Thymus (tissue), 11 donors: ENCODE measurements around the gene SLC16A10. TPM values are rescaled to one million over a fixed set of nuclear protein-coding genes. Genes with fewer than 3 reads are reported as not detected.
"Not testable (repeated sequence)": the region's sequence is repeated elsewhere in the genome, so short reads cannot be mapped to it uniquely, and the experiment has no call there.

ENCODE experiments used
- DNase-seq, 9 donors: peaks; one replicate each; pipeline ENCODE4 v3.0.0-alpha.2; 2013; ENCODE audit warnings: low spot score in 9 of 9, low read depth in 6 of 9, missing footprints in 1 of 9
- H3K27ac ChIP-seq, 2 donors: one replicate each; pipeline ENCODE4 v1.5.1; 2013; ENCODE audit warnings: control low read depth in 1 of 2, low read depth in 1 of 2, low read length in 1 of 2, mild to moderate bottlenecking in 1 of 2, moderate library complexity in 1 of 2
- H3K27me3 ChIP-seq, 2 donors: one replicate each; pipeline ENCODE4 v1.5.1; 2013; ENCODE audit warnings: low read length in 1 of 2; ENCODE audit not compliant: control insufficient read depth in 2 of 2, insufficient read depth in 1 of 2
- H3K36me3 ChIP-seq, 2 donors: one replicate each; pipeline ENCODE4 v1.5.1; 2013; ENCODE audit warnings: low read length in 1 of 2, mild to moderate bottlenecking in 1 of 2, moderate library complexity in 1 of 2; ENCODE audit not compliant: control insufficient read depth in 2 of 2, insufficient read depth in 2 of 2
- H3K4me1 ChIP-seq, 2 donors: one replicate each; pipeline ENCODE4 v1.5.1; 2013; ENCODE audit warnings: low read length in 2 of 2; ENCODE audit not compliant: control insufficient read depth in 2 of 2, insufficient read depth in 2 of 2
- H3K4me3 ChIP-seq, 2 donors: one replicate each; pipeline ENCODE4 v1.5.1; 2013; ENCODE audit warnings: low read length in 2 of 2, control low read depth in 1 of 2, mild to moderate bottlenecking in 1 of 2
- H3K9me3 ChIP-seq, 2 donors: one replicate each; pipeline ENCODE4 v1.5.1; 2013; ENCODE audit warnings: low read length in 1 of 2, mild to moderate bottlenecking in 1 of 2; ENCODE audit not compliant: control insufficient read depth in 2 of 2, insufficient read depth in 1 of 2
- WGBS: extraction: QIAGEN DNeasy Blood & Tissue Kit; methylation state at CpG from one replicate; pipeline ENCODE4 v1.1.7; 2013; 5-methylcytosine and 5-hydroxymethylcytosine counted together
- polyA plus RNA-seq: library from polyadenylated mRNA; stranded (reverse); fragments of 200-250 nt; gene quantifications from one replicate; pipeline ENCODE4 v1.2.3, GENCODE V29; 2013
- total RNA-seq: library from RNA; stranded (reverse); fragments of 120-200 nt; gene quantifications from one replicate; pipeline ENCODE4 v1.2.4, GENCODE V29; 2013
- donor health status: healthy.

The SLC16A10 gene
- total and polyA plus RNA-seq, 2 donors, result 15.0 to 20.0 TPM

DNA sequence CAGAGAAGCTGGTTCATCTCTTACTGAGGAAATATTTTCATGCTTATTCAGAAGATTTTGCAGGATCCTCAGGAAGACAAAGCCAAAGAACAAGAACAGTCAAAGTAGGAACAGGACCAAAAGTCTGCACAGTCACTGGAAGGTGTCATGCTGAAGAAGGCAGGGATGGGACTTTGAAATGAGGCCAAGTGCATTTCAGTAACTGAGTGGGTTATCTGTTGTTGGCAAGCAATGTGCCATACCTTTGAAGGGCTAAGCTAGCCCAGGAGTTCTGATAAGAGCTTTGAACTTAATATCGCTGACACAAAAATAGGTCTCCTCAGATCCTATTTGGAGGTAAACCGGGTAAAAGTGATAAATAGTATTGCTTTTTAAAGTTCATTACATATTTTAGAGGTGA lies 31.5 kb downstream of the SLC16A10 start:
- Histone ChIP-seq H3K27me3 (no peaks in the 10 kb centered on the region), H3K36me3 (no peaks in the 10 kb centered on the region), H3K9me3 (peaks cover 0 to 4% of the 10 kb centered on the region in 2 donors), H3K4me1 (peaks cover 13 to 25% of the 10 kb centered on the region in 2 donors), H3K4me3 (no peak overlapping the region), H3K27ac (no peak overlapping the region)
- DNase-seq, result no peak
- whole genome bisulfite sequencing, result 98% methylated on average over 2 of the region's 2 CpGs

DNA sequence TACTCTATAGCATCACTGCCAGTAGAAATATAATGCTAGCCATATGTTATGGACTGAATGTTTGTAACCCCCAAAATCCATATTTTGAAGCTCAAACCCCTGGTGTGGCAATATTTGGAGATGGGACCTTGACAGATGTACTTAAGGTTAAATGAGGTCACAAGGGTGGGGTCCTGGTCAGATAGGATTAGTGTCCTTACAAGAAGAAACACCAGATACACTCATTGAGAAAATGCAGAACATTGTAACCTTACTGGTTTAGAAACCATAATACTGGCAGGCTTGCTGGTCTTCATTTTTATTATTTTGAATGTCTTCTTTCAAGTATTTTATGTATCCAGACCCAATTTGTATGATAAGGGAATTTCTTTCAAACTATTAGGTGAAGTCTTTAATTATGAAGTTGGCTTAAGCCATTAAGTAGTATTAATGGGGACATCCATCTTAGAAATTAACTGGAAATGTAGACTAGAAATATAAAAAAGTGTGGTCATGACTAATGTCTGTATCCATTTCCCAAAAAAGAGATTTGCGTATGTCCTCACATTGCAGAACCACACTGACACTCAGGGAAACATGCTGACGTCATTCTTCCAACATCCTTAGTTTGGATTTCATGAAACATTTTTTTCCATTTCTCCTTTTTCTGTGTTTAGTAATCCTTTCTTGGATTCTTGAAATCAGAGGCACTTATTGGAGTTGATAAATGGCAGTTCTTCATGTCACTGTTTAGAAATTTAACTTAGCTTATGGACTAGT lies 32.4 kb downstream of the SLC16A10 start:
- Histone ChIP-seq H3K4me1 (peaks cover 13 to 21% of the 10 kb centered on the region in 2 donors), H3K9me3 (peaks cover 0 to 4% of the 10 kb centered on the region in 2 donors), H3K27me3 (no peaks in the 10 kb centered on the region), H3K36me3 (no peaks in the 10 kb centered on the region), H3K27ac (no peak overlapping the region), H3K4me3 (no peak overlapping the region)
- DNase-seq, result no peak
- WGBS, result 95% methylated on average over 2 of the region's 2 CpGs

DNA sequence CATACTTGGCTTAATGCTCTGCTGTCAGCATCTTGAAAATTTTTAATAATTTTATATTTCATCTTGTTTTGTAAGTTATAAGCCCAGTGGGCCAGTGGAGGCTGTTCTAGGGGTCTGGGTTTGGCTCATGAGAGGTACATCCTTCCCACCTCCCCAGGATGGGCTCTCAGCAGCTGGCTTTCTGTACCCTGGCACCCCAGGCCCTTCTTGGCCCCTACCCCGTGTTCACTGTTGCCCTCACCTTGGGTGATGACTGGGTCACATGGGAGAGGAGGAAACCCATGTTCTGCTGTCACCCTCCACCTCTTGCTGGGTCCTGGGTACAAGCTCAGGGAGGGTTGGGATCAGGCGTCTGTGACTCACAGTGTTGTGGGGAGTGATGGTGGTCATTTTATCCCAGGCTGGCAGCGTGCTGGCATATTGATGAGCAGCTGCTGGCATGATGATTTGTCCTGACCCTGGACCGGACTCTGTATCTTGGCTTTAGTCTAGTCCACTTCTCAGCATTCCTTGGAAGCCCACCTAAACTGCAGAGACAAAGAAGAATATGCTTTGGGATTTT lies 34.6 kb downstream of the SLC16A10 start:
- no peaks in the 10 kb centered on the region for H3K27me3 ChIP-seq
- WGBS, result 93% methylated on average over 4 of the region's 4 CpGs
- H3K4me1 ChIP-seq, result peaks cover 13 to 15% of the 10 kb centered on the region in 2 donors
- peaks cover 0 to 4% of the 10 kb centered on the region in 2 donors for H3K9me3 ChIP-seq
- no peaks in the 10 kb centered on the region for H3K36me3 ChIP-seq
- no peak overlapping the region for H3K4me3 ChIP-seq
- DNase-seq, result no peak
- H3K27ac ChIP-seq, result peak overlapping the region; percentile 44 to 69

- peak overlapping the region; percentile 44 to 69 for H3K27ac ChIP-seq
- DNase-seq, result peak in 4 of 9 donors; percentile 6 to 57 (median 30)
- WGBS, result 40% methylated on average over 7 of the region's 7 CpGs
Measured at GRCh38 chr6:111122458-111123286, 35.4 kb downstream of the SLC16A10 start.

GRCh38 chr6:111124406-111124805 lies 37.1 kb downstream of the SLC16A10 start:
- Histone ChIP-seq H3K4me1 (peaks cover 13 to 15% of the 10 kb centered on the region in 2 donors), H3K27me3 (no peaks in the 10 kb centered on the region)
- 97% methylated on average over 4 of the region's 4 CpGs for WGBS

More at GRCh38 chr6:111122458-111123286, 35.4 kb downstream of the SLC16A10 start:
- H3K4me3 ChIP-seq, result no peak overlapping the region
- H3K9me3 ChIP-seq, result peaks cover 0 to 4% of the 10 kb centered on the region in 2 donors
- H3K36me3 ChIP-seq, result no peaks in the 10 kb centered on the region
- no peaks in the 10 kb centered on the region for H3K27me3 ChIP-seq
- peaks cover 13 to 15% of the 10 kb centered on the region in 2 donors for H3K4me1 ChIP-seq

DNA sequence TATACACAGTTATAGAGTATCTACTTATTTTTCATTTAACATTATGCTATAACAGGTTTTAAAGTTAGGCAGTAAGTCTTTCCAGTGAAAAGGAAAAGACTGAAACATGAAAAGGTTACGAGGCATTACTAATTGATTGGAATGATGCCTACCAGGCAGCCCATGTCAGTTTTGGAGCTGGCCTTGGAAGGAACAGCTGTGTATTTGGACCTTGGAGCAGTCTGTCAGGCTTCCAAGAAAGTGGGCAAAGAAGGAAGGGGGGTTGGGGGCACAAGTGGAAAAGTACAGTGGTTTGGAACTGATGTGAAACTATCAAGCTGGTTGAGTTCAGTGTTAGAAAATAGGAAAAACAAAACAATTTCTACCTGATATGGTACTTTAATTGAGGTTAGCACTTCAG lies 41.7 kb downstream of the SLC16A10 start:
- Histone ChIP-seq H3K27ac (no peak overlapping the region), H3K27me3 (no peaks in the 10 kb centered on the region), H3K4me1 (no peaks in the 10 kb centered on the region), H3K4me3 (no peak overlapping the region), H3K36me3 (peaks cover 4 to 8% of the 10 kb centered on the region in 2 donors), H3K9me3 (no peaks in the 10 kb centered on the region)
- WGBS, result 96% methylated on average over 1 of the region's 1 CpG
- DNase-seq, result no peak

More at GRCh38 chr6:111124406-111124805, 37.1 kb downstream of the SLC16A10 start:
- Histone ChIP-seq H3K27ac (no peak overlapping the region), H3K36me3 (no peaks in the 10 kb centered on the region), H3K9me3 (peaks cover 0 to 4% of the 10 kb centered on the region in 2 donors), H3K4me3 (no peak overlapping the region)
- no peak for DNase-seq

- not testable (repeated sequence) for H3K27me3 ChIP-seq, H3K27ac ChIP-seq, H3K4me3 ChIP-seq, DNase-seq, H3K9me3 ChIP-seq, H3K36me3 ChIP-seq, H3K4me1 ChIP-seq
- 98% methylated on average over 11 of the region's 11 CpGs for WGBS
Measured at GRCh38 chr6:111131018-111131417, 43.7 kb downstream of the SLC16A10 start.

DNA sequence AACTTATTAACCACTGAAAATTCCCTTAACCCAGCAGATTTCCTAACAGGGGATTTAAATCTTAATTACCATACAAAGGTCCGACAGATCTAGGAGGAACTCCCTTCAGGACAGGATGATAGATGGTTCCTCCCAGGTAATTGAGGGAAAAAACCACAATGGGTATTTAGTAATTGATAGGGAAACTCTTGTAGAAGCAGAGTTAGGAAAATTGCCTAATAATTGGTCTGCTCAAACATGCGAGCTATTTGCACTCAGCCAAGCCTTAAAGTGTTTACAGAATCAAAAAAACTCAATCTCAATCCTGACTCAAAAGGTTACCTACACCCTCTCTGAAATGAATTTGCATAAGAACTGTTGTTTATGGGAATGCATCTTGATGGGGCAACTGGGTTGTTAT lies 45.4 kb downstream of the SLC16A10 start:
- H3K36me3 ChIP-seq, result peaks cover 8 to 10% of the 10 kb centered on the region in 2 donors
- H3K4me3 ChIP-seq, H3K27me3 ChIP-seq, H3K4me1 ChIP-seq, H3K27ac ChIP-seq, DNase-seq, H3K9me3 ChIP-seq: not testable (repeated sequence)
- WGBS, result 90% methylated on average over 2 of the region's 2 CpGs
